ENCODE data around the gene USP6. TPM values are rescaled to one million over a fixed set of nuclear protein-coding genes. Genes with fewer than 3 reads are reported as not detected.

The USP6 gene
- not detected in 2 replicates for total RNA-seq

GRCh38 chr17:5115673-5116651, at the start of gene USP6:
TSS of gene USP6 (plus strand) at chr17:5116032. CDS start at chr17:5130368, 14,336 bp downstream.

DNA sequence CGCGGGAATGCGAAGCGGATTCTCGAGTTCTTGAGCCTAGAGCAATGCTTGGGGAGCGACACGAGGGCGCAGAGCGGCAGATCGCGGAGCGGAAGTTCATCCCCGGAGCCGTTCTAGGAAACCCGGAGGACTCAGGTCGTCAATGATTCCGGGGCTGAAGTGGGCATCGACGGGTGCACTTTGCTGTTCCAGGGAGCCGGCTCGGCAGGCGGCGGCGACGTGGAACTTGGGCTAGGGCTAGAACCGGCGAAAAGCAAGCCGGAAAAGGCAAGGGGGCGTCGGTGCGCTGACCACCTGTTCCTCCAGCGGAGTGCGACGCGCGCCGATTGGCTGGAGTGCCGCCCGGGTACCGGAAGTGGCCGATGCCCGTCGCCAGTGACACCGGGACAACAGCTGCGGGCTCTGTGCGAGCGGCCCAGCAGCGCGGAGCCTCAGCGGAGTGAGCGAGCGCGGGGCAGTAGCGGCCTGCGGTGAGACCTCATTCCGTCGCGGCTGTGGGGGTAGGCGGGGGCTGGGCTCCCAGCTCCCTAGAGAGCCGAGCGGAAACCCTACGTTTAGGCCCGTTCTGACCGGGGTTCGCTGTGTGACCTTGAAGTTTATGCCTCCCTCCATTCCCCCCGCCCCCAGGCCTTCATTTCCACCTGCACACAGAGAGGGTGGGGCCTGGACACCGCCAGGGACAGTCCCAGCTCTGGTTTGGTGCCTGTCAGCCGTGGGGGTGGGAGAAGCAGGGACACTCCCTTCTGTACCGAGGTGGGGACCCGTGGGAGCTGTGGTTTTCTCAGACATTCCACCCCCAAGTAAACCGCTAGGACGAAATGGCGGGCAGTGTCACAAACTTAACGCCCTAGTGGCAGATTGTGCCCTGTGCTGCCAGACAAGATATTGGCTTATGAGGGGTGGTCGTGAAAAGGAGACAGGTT, 37.5 kb upstream of the USP6 start, which contains the start of gene ZFP3:
ZFP3 (plus strand) TSS at position 362 of the 923 bp plus-strand sequence. CDS start 13,038 bp downstream, outside the sequence.

DNA sequence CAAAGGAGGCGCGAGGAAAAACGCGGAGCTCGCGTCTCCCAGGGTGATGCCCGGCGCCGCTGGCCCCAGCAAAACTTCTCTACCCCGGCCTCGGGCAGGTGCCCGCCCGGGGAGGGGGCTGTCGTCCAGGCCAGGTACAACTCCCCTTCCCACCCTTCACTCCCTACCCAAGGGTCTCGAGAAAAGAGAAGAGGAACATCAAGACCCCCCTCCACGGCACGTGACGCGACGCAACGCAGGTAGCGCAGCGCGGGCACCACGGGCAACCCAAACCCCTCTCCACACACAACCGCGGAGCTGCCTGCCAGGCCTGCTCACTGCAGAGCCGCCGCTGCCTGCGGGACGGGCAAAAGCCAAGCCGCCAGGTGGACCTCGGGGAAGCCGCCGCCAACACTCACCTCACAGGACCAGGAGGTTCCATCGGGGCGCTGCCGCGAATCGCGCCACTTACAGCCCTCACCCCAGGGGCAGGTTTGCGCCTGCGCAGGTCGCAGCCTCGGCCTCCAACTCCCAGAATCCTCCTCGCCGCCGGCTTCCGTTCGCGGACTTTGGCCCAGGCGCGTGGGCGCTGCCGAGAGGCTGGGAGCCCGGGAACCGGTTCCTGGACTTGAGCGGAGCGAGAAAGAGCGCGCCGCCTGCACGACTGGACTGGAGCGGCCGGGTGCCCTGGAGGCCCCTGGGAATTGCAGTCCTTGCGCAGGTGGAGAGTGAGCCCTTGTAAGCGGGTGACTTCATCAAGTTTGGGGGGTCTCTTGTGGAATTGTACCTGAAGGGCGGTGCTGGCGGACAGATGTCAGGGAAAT, 4.2 kb upstream of the USP6 start, which contains the start of gene ZNF232:
ZNF232 (minus strand) TSS at position 477 of the 803 bp plus-strand sequence; CDS start at position 421, 56 bp downstream.

DNA sequence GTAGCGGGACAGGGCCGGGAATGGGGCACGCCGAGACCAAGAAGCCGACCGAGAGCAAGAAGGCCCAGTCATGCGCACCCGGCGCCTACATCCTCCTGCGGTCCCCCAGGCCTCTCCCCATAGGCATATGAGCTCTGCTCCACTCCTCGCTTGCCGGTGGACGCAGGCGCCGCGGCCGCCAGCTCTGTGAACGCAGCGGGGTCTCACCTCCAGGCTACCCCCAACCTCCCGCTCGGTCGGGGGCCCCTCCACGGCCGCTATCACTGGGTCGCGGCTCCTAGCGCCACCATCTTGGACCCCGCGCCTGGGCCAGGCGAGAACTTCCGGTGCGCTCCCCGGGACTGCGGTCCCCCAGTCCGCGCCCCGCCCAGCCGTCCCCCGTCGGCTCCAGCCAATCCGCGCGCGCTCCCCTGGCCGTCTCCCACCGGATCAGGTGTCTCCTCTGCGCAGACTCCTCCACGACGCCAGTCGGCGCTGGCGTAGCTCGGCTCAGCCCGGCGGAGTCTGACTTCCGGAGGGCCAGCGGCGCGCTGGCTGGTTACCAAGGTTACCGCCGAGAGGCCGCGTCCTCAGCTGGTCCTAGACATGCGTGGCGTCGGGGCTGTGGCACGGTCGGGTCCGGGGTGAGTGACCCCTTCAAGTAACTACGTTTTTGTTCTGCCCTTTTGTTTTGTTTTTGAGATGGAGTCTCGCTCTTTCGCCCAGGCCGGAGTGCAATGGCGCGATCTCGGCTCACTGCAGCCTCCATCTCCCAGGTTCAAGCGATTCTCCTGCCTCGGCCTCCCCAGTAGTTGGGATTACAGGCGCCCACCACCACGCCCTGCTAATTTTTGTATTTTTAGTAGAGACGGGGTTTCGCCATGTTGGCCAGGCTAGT, 75.9 kb downstream of the USP6 start, which contains the start of gene ZNF594:
ZNF594 (minus strand) TSS at position 328 of the 877 bp plus-strand sequence. CDS start 7,612 bp downstream, outside the sequence.

Other genes starting within 250 kb of the USP6 start
- gene C17orf107, start 216.5 kb upstream of the USP6 start, total RNA-seq, result 0.30 and 0.93 TPM in 2 replicates
- gene CHRNE, start 212.9 kb upstream of the USP6 start, total RNA-seq, result 1.5 and 2.5 TPM in 2 replicates
- gene GP1BA, start 183.8 kb upstream of the USP6 start, total RNA-seq, result 0.05 TPM in 1 of 2 replicates, not detected in the other
- gene SLC25A11, start 176.0 kb upstream of the USP6 start, total RNA-seq, result 45.6 and 62.0 TPM in 2 replicates
- 41.0 and 49.0 TPM in 2 replicates for gene RNF167, start 175.8 kb upstream of the USP6 start, total RNA-seq
- gene PFN1, start 167.5 kb upstream of the USP6 start, total RNA-seq, result 1,622 and 1,639 TPM in 2 replicates
- 0.10 TPM in 1 of 2 replicates, not detected in the other for gene ENO3, start 164.9 kb upstream of the USP6 start, total RNA-seq
- gene SPAG7, start 148.2 kb upstream of the USP6 start, total RNA-seq, result 80.1 and 81.1 TPM in 2 replicates
- 11.8 and 14.2 TPM in 2 replicates for gene CAMTA2, start 128.4 kb upstream of the USP6 start, total RNA-seq
- gene INCA1, start 118.5 kb upstream of the USP6 start, total RNA-seq, result 0.39 TPM in 1 of 2 replicates, not detected in the other
- gene KIF1C, start 118.1 kb upstream of the USP6 start, total RNA-seq, result 90.9 and 96.7 TPM in 2 replicates
- 0.69 and 1.00 TPM in 2 replicates for gene SLC52A1, start 80.6 kb upstream of the USP6 start, total RNA-seq
- 0.94 and 1.1 TPM in 2 replicates for gene ZFP3, start 37.6 kb upstream of the USP6 start, total RNA-seq
- 4.0 and 5.0 TPM in 2 replicates for gene ZNF232, start 4.2 kb upstream of the USP6 start, total RNA-seq
- gene ZNF594, start 75.8 kb downstream of the USP6 start, total RNA-seq, result 2.2 and 3.5 TPM in 2 replicates
- gene SCIMP, start 118.8 kb downstream of the USP6 start, total RNA-seq, result not detected in 2 replicates
- 27.6 and 31.8 TPM in 2 replicates for gene RABEP1, start 166.3 kb downstream of the USP6 start, total RNA-seq